ENCODE measurements around the gene C17orf50. TPM values are rescaled to one million over a fixed set of nuclear protein-coding genes. Genes with fewer than 3 reads are reported as not detected.
A peak's percentile ranks its signal among the peaks of the same experiment; 100 is the strongest.

C17orf50 gene
- not detected for total RNA-seq
- long read RNA-seq: 0 reads

DNA sequence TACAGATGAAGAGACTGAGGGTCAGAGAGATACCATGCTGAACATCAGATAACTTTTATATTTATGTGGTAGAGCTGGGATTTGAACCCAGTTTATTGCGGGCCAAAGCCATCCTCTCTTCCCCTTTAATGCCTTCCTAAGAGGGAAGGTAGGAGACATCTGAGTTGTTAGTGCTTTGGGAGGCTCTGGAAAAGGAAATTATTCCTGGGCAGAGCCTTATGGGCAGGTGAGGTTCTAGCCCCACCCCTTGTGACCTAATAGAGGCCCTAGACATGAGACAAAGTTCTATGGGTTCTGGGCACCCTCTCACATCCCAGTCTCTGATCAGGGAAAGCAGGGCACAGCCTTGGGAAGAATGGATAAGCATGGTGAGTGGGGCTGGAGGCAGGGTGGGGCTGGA, at the start of gene C17orf50:
C17orf50 (plus strand) TSS at position 301 of the 400 bp plus-strand sequence; CDS start at position 356, 55 bp downstream.
- DNase-seq (ENCODE audit: low spot score): no peak

DNA sequence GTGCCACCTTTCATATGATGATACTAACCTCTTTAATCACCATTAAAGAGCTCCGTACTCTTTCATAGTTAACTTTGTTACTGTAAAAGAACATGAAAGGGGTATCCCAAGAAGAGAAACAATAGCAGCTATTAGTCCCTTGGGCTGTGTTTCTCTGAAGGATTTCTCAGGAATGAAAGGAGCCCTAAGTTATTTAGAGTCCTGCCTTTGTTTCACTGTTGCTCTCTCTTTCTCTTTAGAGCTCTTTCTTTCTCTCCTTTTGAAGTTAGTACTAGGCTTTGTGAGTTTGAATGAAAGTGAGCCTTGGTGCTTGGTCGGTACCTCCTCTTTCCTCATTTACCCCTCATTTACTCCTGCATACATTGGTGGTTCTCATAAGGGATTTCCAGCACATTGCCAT, 49.7 kb upstream of the C17orf50 start:
- DNase-seq (ENCODE audit: low spot score): no peak
- intact Hi-C loops (cut with DNase I): no loop called here

More for the DNA sequence above, at the start of gene C17orf50:
- intact Hi-C loops (cut with DNase I): no loop called here

DNA sequence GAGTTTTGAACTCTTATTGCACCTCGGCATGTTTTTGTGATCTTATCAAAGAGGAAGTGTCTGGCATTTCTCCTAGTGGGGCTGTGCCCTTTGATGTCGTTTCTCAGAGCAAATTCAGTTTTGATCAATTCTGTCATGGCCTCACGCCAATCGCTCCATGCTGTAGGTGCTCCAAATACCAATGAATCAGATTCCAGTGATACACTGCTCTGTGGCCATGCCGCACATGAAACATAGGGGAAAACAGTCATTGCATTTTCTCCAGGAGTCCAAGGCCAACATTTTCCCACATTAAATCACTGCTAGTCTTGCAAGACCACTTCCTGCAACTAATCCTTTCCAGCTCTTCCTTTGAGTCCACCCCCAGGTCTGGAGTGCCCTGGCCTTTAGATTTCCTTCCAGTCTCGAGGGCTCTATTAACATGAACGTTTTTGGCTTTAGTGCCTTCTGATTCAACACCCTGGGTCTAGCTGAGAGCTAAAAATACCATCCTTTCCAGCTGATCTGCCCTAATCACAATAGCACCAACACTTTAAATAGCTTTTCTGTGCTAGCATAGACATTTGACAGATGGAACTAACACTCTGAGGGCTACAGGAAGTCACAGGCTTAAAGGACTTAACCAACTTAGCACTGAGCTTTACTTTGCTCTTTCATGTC, 47.5 kb upstream of the C17orf50 start:
- no peak for DNase-seq (ENCODE audit: low spot score)
- intact Hi-C loops (cut with DNase I): no loop called here

DNA sequence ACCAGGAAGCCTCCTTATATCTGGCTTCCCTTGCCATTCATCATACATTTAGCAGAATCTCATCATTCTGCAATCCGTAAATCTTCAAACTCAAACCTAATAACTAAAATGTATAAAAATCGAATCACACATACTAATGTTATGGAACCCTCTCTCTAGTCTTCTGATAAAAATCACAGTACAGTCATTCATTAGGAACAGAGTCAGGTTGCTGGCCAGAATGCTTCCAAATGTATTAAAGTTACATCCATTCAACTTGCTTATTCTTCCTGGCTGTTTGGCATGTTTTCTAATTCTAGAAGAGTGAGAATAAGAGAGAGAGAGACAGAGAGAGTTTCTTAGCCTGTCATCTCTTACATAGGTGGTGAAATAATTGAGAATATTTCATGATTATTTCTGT, 45.7 kb upstream of the C17orf50 start:
- intact Hi-C loops (cut with DNase I): no loop called here
- DNase-seq (ENCODE audit: low spot score): no peak

DNA sequence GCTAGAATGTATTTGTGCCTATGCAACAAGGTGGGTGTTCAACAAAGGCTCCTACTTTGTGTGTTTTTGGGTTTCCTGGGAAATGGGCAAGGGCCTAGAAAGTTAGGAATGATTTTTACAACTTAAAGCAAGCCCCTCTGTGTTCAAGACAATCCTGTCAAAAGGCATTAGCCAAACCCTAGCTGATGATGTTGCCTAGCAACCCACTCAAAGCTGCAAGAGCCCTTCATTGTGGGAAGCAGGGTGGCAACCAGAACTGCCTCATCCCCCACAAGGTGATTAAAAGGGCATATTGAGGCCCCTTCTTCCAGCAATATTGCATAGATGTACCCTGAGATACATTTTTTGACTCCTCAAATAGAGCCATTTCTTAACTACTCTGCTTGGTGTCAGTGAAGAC, 45.3 kb upstream of the C17orf50 start:
- no peak for DNase-seq (ENCODE audit: low spot score)
- intact Hi-C loops (cut with DNase I): no loop called here

DNA sequence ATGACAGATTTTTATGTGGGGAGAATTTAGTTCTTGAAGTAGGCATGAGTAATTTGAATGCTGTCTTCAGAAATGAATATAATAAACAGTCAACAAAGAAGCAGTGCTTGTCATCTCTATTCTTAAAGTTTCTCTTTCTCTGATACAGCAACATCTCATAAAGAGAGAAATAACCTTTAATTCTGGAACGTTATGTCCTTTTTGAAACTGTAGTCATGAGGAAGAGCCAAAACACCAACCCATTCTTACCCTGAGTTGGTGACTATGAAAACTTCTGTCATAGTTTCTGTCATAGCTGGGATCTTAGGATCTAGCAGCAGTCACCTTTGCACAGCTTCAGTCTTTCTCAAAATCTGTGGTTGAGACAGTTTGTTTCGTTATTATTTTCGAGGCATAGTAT, 44.5 kb upstream of the C17orf50 start:
- DNase-seq (ENCODE audit: low spot score): no peak
- intact Hi-C loops (cut with DNase I): no loop called here

DNA sequence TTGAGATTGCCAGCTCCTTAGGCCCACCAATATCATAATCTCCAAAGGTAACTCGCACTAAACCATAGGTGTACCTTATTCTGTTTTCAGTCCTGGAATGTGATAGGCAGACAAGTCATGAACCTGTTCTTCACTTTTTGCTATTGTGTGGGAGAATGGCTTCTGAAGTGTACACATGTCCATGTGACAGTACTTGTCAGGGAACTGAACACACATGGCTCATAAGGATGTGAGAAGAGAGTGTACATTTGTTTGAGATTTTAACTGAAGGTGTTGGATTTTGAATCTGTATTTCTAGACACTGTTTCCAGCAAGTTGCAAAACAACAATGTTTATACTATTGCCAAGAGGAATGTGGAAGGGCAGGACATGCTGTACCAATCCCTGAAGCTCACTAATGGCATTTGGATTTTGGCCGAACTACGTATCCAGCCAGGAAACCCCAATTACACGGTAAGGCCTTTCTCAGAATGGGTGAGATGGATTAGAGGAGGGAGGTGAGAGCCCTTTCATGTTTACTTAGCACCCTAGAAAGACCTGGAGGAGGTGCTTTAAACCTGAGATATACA, 43.7 kb upstream of the C17orf50 start:
- intact Hi-C loops (cut with DNase I): no loop called here
- no peak for DNase-seq (ENCODE audit: low spot score)

DNA sequence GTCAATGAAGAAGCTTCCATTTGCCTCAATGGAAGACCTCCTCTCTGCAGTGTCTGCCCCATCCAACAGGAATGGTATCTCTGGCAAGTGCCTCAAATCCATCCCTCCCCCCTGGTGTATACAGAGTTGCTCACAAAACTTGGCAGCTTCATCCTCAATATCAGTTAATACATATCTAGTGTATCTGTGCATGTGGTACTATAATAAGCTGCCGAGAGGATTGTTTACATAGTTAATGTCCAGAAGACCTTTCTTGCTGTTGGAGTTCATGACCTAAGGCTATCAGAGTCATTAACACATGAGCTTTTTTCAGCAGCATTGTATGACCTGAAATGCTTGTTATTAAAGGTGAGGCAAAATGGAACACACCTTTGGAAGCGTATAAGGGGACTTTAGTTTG, 43.2 kb upstream of the C17orf50 start:
- intact Hi-C loops (cut with DNase I): no loop called here
- no peak for DNase-seq (ENCODE audit: low spot score)

DNA sequence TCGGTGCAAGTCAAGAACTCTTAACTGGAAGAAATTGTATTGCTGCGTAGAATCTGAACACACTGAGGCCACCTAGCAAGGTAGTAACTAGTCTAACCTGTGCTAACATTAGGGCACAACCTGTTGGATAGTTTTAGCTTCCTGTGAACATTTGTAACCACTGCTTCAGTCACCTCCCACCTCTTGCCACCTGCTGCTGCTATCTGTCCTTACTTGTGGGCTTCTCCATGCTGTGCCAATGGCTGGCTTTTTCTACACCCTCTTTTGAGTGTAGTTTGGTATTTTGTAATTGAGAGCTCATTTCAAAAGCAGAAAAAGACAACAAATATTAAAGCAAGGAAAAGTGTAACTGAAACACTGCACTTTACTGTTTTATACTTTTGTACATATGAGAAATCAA, 37.0 kb upstream of the C17orf50 start:
- DNase-seq (ENCODE audit: low spot score): no peak
- intact Hi-C loops (cut with DNase I): no loop called here

DNA sequence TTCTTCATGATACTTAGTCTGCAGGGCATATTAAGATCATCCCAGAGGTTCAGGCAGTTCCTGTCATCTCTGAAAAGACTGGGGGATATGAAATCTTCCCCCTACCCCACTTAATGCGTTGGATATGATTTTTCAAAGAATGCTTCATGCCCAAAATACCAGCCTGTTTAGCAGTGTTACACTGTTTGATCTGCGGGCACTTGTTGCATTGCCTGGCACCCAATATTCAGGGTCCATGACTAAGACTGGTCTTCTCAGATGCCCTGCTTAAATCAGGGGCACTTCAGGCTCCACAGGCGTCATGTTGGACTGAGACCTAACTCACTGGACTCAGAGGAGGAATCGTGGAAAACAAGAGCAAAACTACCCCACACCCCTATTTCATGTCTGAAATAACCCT, 35.6 kb upstream of the C17orf50 start:
- intact Hi-C loops (cut with DNase I): no loop called here
- DNase-seq (ENCODE audit: low spot score): no peak

DNA sequence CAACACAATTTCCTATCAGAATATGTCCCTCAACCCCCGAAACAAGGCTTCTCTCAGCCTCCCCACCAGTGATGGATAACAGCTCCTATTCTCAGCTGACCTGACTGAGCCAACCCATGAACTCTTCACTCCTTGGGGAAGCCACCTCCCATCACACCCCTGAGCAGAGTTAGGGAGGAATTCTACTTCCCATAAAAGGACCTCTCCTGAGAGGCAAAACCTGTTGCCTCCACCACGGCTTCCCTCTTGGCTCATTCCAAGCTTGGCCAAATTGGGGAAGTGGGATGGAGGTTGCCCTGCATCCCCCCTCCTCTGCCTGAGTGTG, 34.9 kb upstream of the C17orf50 start:
- no peak for DNase-seq (ENCODE audit: low spot score)
- intact Hi-C loops (cut with DNase I): no loop called here

DNA sequence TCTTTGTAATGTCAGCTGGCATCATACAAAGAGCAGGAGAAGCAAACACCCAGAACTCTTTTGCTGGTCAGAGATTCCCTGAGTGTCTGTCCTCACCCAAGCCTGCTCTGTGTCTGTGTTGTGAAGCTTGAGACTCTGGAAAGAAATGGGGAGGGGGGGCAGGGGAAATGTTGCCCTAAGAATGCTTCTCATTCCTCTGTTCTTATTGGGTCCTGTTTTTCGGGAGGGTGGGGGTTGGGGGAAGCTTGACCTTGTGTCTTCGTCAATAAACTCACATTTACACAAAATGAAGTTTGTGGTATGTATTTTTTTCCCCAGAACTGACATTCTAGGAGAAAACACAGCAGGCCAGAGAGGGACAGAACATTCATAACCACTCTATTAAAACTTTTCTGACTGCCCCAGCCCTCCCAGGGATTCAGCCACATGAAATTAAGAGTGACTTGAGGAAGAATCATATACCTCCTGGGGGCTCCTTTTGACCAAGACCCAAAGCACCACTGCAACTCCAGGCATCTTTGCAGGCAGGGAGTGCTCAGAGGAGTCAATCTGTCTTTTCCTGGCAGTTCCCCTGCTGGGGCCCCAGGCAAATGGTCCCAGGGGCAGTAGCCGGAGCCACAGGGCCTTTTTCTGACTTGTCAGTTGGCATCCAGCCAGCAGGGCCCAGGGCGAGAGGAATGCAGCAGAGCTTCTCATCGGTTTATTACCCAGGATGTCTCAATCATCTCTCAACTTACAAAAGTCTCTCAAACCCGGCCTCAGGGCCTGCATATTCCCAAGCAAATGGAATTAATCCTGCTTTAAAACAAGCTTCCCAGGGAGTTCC, 34.3 kb upstream of the C17orf50 start:
- DNase-seq (ENCODE audit: low spot score): no peak
- intact Hi-C loops (cut with DNase I): no loop called here

DNA sequence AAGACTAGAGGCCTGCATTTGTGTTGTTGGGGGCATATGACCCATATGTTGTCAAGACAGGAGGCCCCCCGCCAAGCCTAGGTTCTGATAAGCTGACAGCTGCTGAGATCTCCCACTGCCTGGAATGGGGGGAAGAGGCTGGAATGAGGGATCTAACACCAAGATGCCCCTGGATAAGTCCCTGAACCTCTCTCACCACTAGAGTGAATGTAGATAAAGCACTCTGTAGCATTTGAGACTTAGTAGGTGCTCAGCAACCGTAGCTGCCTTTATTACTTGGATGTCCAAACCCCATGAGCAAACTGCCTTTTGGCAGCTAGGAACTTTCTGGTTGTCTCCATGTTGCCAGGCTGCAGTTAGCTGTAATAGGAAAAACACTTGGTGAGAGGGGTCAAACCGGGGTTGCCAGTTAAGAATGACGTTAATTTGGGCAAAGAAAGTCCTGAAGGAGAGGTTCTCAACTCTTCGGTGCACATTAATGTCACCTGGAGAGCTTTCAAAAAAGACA, 33.7 kb upstream of the C17orf50 start:
- DNase-seq (ENCODE audit: low spot score): no peak
- intact Hi-C loops (cut with DNase I): no loop called here

DNA sequence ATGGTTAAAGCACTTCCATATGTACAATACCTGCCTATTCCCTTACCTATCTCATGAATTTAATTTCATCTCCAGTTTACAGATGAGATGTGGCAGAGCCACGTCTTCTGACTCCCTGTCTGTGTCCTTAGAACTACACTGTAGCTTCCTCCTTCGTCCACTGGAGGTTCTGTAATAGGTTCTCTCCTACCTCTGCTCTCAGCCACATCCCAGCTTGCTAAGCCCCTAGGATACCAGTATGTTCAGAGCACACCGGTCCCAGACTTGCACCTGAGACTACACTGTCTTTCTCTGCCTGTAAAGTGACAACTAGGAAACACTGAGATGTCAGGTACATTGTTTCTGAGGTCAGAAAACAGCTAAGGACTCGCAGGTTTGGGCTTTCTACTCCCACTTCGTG, 33.1 kb upstream of the C17orf50 start:
- intact Hi-C loops (cut with DNase I): no loop called here
- no peak for DNase-seq (ENCODE audit: low spot score)

DNA sequence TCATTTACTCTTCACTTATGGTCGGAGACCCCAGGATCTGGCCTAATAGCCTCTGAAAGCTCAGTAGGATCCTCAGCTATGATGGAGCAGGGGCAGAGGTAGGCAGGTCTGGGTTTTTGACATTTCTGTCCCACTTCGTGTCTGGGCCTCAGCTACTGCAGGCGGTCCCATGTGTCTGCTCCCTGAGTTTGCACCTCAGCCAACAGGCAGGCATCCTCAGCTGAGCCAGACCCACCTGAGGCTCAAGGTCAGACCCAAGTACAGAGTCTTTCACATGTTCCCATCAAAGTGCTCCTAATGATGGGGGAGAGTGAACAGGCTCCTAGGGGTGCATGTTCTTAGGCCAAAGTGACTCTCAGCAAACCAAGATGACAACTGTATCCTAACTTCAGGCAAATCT, 32.1 kb upstream of the C17orf50 start:
- no peak for DNase-seq (ENCODE audit: low spot score)
- intact Hi-C loops (cut with DNase I): no loop called here

DNA sequence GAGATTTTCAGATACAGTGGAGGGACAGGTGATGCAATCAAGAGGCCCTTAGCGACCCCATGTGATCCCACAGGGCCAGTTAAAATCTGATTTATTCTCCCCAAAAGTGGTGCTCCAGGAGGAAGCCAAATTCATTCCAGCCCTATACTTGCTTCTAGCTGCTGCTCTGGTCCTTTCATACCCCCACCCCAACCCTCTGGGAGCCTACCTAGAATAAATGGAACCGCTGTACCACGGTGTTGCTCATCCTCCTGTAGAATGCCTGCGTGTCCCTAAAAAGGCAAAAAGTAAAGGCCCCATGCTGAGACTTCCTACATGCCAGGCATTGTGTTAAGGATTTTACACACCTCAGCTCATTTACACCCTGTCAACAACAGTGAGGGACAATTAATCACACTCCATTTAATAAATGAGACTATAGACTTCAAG, 31.3 kb upstream of the C17orf50 start:
- DNase-seq (ENCODE audit: low spot score): no peak
- intact Hi-C loops (cut with DNase I): no loop called here

DNA sequence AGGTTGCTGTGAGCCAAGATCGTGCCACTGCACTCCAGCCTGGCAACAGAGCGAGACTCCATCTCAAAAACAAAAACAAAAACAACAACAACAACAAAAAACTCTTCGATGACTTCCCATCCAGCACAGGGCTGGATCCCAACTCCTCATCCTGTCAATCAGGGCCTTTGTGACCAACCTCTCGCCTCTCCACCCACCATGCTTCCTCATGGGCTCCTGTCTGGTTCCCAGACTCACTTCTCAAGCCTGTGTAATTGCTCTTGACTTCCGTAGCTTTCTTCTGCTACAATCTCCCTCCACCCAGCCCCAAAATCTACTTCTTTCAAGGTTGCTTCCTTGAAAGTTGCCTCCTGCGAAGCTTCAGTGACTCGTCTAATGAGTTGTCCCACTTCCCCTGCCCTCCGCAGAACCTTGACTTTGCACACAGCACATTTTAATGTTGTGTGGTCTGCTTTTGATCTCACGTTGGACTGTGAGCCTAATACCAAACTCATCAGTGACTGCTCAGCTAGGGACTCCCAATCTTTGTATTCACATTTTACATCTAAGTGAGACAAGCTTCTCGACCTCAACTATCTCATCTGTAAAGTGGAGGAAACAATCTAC, 30.2 kb upstream of the C17orf50 start:
- no peak for DNase-seq (ENCODE audit: low spot score)
- intact Hi-C loops (cut with DNase I): loop anchor here (5.0 kb wide), 2 partner anchors 33 to 118 kb away; no protein-coding TSS in a partner anchor

DNA sequence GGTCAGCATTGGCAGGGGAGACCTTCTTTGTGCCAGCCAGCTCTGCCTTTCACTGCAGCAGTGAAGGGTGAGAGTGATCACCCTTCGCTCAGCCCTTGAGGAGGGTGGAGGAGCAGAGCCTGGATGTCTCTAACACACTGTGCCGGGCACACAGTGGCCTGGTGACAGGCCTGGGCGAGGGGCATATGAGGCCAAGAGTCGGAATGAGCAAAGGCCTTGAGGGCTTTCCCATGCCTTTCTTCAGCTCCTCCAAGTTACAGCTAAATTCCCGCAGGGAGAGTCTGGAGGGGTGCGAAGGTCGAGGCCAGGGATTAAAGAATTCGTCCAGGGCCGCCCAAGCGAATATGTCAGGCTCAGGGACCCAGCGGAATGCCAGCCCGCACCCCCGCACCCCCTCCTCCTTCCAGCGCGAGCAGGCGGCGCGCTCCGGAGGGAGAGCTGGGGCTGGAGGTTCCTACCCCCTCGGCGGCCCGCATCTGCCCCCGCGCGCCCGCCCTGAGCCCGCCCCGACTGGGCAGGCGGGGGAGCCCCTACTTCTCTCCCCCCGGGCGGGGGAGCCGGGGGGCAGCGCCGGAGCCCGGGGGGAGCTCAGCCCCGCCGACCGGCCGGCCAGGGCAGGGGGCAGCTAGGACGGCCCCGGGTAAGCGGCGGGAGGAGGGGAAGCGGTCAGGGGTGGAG, 29.3 kb upstream of the C17orf50 start, which contains the start of gene RASL10B:
RASL10B (plus strand) TSS at position 401 of the 678 bp plus-strand sequence. CDS start 3,546 bp downstream, outside the sequence.
- DNase-seq (ENCODE audit: low spot score): peak; percentile 78

More for the DNA sequence above, 29.3 kb upstream of the C17orf50 start, which contains the start of gene RASL10B:
- intact Hi-C loops (cut with DNase I): loop anchor here (5.0 kb wide), 2 partner anchors 34 to 119 kb away; no protein-coding TSS in a partner anchor
